HG02798 (cell line): ENCODE measurements around the gene ZNF652.
"Not testable (repeated sequence)": the region's sequence is repeated elsewhere in the genome, so short reads cannot be mapped to it uniquely, and the experiment has no call there.

Source experiments
- ATAC-seq: cut with Tn5 transposase; IDR thresholded peaks from one replicate; pipeline ENCODE4 v1.9.1; 2021; ENCODE audit warnings: mild to moderate bottlenecking; ENCODE audit not compliant: unreplicated experiment, poor library complexity

Gene ZNF652

GRCh38 chr17:49278076-49278475, 84.0 kb downstream of the ZNF652 start:
- no peak for ATAC-seq

GRCh38 chr17:49277638-49278037, 84.4 kb downstream of the ZNF652 start:
- no peak for ATAC-seq

GRCh38 chr17:49275981-49276380, 86.1 kb downstream of the ZNF652 start:
- ATAC-seq: not testable (repeated sequence)

GRCh38 chr17:49269356-49269755, 92.7 kb downstream of the ZNF652 start:
- no peak for ATAC-seq

GRCh38 chr17:49267912-49268311, 94.1 kb downstream of the ZNF652 start:
- no peak for ATAC-seq

- no peak for ATAC-seq
Observed at GRCh38 chr17:49266233-49266632, 95.8 kb downstream of the ZNF652 start.

- ATAC-seq: not testable (repeated sequence)
Observed at GRCh38 chr17:49261540-49261939, 100.5 kb downstream of the ZNF652 start.

- ATAC-seq: no peak
Observed at GRCh38 chr17:49260817-49261291, 101.2 kb downstream of the ZNF652 start.

- peak; percentile 61 for ATAC-seq
Observed at GRCh38 chr17:49260011-49260816, 101.8 kb downstream of the ZNF652 start.

GRCh38 chr17:49259663-49260010, 102.4 kb downstream of the ZNF652 start:
- no peak for ATAC-seq

- no peak for ATAC-seq
Observed at GRCh38 chr17:49258394-49258793, 103.7 kb downstream of the ZNF652 start.

GRCh38 chr17:49255125-49255524, 106.9 kb downstream of the ZNF652 start:
- ATAC-seq: no peak

- ATAC-seq: no peak
Observed at GRCh38 chr17:49254066-49254465, 108.0 kb downstream of the ZNF652 start.

GRCh38 chr17:49252148-49252695, 109.8 kb downstream of the ZNF652 start:
- ATAC-seq: no peak

- no peak for ATAC-seq
Observed at GRCh38 chr17:49249890-49250522, 112.0 kb downstream of the ZNF652 start.

- no peak for ATAC-seq
Observed at GRCh38 chr17:49249292-49249794, 112.7 kb downstream of the ZNF652 start.

- no peak for ATAC-seq
Observed at GRCh38 chr17:49247944-49248343, 114.1 kb downstream of the ZNF652 start.

- no peak for ATAC-seq
Observed at GRCh38 chr17:49244839-49245238, 117.2 kb downstream of the ZNF652 start.
